ENCODE results near the gene SIN3B.

The SIN3B gene

GRCh38 chr19:16889883-16890460 lies 60.8 kb downstream of the SIN3B start:
- H3K4me1 ChIP-seq (ENCODE audit: insufficient read depth, low read length): peaks cover 6% of the 10 kb centered on the region
- no peak overlapping the region for H2AFZ ChIP-seq (ENCODE audit: low read depth, low read length)
- no peaks in the 10 kb centered on the region for H3K9me3 ChIP-seq (ENCODE audit: low read length)
- no peaks in the 10 kb centered on the region for H3K36me3 ChIP-seq (ENCODE audit: insufficient read depth, low read length)
- no peak overlapping the region for H3K4me3 ChIP-seq (ENCODE audit: low read length)
- no peaks in the 10 kb centered on the region for H3K27me3 ChIP-seq (ENCODE audit: insufficient read depth, low read length)

- H3K36me3 ChIP-seq (ENCODE audit: insufficient read depth, low read length): no peaks in the 10 kb centered on the region
- H3K4me1 ChIP-seq (ENCODE audit: insufficient read depth, low read length): peaks cover 6% of the 10 kb centered on the region
- no peak overlapping the region for H3K4me3 ChIP-seq (ENCODE audit: low read length)
- H3K27me3 ChIP-seq (ENCODE audit: insufficient read depth, low read length): peaks cover 3% of the 10 kb centered on the region
- no peaks in the 10 kb centered on the region for H3K9me3 ChIP-seq (ENCODE audit: low read length)
- H2AFZ ChIP-seq (ENCODE audit: low read depth, low read length): no peak overlapping the region
These were observed 61.4 kb downstream of the SIN3B start for GRCh38 chr19:16890461-16891184.

- H3K4me1 ChIP-seq (ENCODE audit: insufficient read depth, low read length): peaks cover 6% of the 10 kb centered on the region
- no peak overlapping the region for H2AFZ ChIP-seq (ENCODE audit: low read depth, low read length)
- no peaks in the 10 kb centered on the region for H3K36me3 ChIP-seq (ENCODE audit: insufficient read depth, low read length)
- peaks cover 3% of the 10 kb centered on the region for H3K27me3 ChIP-seq (ENCODE audit: insufficient read depth, low read length)
- no peak overlapping the region for H3K4me3 ChIP-seq (ENCODE audit: low read length)
- H3K9me3 ChIP-seq (ENCODE audit: low read length): no peaks in the 10 kb centered on the region
These were observed 62.6 kb downstream of the SIN3B start for GRCh38 chr19:16891696-16892382.

GRCh38 chr19:16892436-16892835 lies 63.2 kb downstream of the SIN3B start:
- Histone ChIP-seq H3K36me3 (ENCODE audit: insufficient read depth, low read length) (no peaks in the 10 kb centered on the region), H3K27me3 (ENCODE audit: insufficient read depth, low read length) (peaks cover 3% of the 10 kb centered on the region), H3K9me3 (ENCODE audit: low read length) (no peaks in the 10 kb centered on the region), H3K4me1 (ENCODE audit: insufficient read depth, low read length) (peaks cover 3% of the 10 kb centered on the region), H3K4me3 (ENCODE audit: low read length) (no peak overlapping the region), H2AFZ (ENCODE audit: low read depth, low read length) (no peak overlapping the region)

- Histone ChIP-seq H3K27me3 (ENCODE audit: insufficient read depth, low read length) (peaks cover 3% of the 10 kb centered on the region), H3K36me3 (ENCODE audit: insufficient read depth, low read length) (no peaks in the 10 kb centered on the region), H3K9me3 (ENCODE audit: low read length) (no peaks in the 10 kb centered on the region), H3K4me3 (ENCODE audit: low read length) (no peak overlapping the region), H2AFZ (ENCODE audit: low read depth, low read length) (no peak overlapping the region), H3K4me1 (ENCODE audit: insufficient read depth, low read length) (no peaks in the 10 kb centered on the region)
These were observed 63.9 kb downstream of the SIN3B start for GRCh38 chr19:16892868-16893685.

GRCh38 chr19:16893686-16893989 lies 64.4 kb downstream of the SIN3B start:
- Histone ChIP-seq H3K4me3 (ENCODE audit: low read length) (no peak overlapping the region), H3K9me3 (ENCODE audit: low read length) (no peaks in the 10 kb centered on the region), H2AFZ (ENCODE audit: low read depth, low read length) (no peak overlapping the region), H3K36me3 (ENCODE audit: insufficient read depth, low read length) (no peaks in the 10 kb centered on the region), H3K4me1 (ENCODE audit: insufficient read depth, low read length) (no peaks in the 10 kb centered on the region), H3K27me3 (ENCODE audit: insufficient read depth, low read length) (peaks cover 3% of the 10 kb centered on the region)

- peaks cover 3% of the 10 kb centered on the region for H3K27me3 ChIP-seq (ENCODE audit: insufficient read depth, low read length)
- no peak overlapping the region for H3K4me3 ChIP-seq (ENCODE audit: low read length)
- no peaks in the 10 kb centered on the region for H3K9me3 ChIP-seq (ENCODE audit: low read length)
- H3K36me3 ChIP-seq (ENCODE audit: insufficient read depth, low read length): no peaks in the 10 kb centered on the region
- no peaks in the 10 kb centered on the region for H3K4me1 ChIP-seq (ENCODE audit: insufficient read depth, low read length)
- no peak overlapping the region for H2AFZ ChIP-seq (ENCODE audit: low read depth, low read length)
These were observed 64.9 kb downstream of the SIN3B start for GRCh38 chr19:16894080-16894479.

- Histone ChIP-seq H3K4me3 (ENCODE audit: low read length) (no peak overlapping the region), H3K9me3 (ENCODE audit: low read length) (no peaks in the 10 kb centered on the region), H3K36me3 (ENCODE audit: insufficient read depth, low read length) (no peaks in the 10 kb centered on the region), H3K4me1 (ENCODE audit: insufficient read depth, low read length) (no peaks in the 10 kb centered on the region), H2AFZ (ENCODE audit: low read depth, low read length) (no peak overlapping the region), H3K27me3 (ENCODE audit: insufficient read depth, low read length) (peaks cover 3% of the 10 kb centered on the region)
These were observed 66.4 kb downstream of the SIN3B start for GRCh38 chr19:16895467-16896145.

GRCh38 chr19:16896146-16897028 lies 67.2 kb downstream of the SIN3B start:
- no peaks in the 10 kb centered on the region for H3K9me3 ChIP-seq (ENCODE audit: low read length)
- peaks cover 4% of the 10 kb centered on the region for H3K4me1 ChIP-seq (ENCODE audit: insufficient read depth, low read length)
- peak overlapping the region; percentile 43 for H3K4me3 ChIP-seq (ENCODE audit: low read length)
- H3K27me3 ChIP-seq (ENCODE audit: insufficient read depth, low read length): peaks cover 3% of the 10 kb centered on the region
- H2AFZ ChIP-seq (ENCODE audit: low read depth, low read length): no peak overlapping the region
- H3K36me3 ChIP-seq (ENCODE audit: insufficient read depth, low read length): no peaks in the 10 kb centered on the region

- peak overlapping the region; percentile 42 for H3K4me3 ChIP-seq (ENCODE audit: low read length)
These were observed 68.0 kb downstream of the SIN3B start for GRCh38 chr19:16897029-16897855.

GRCh38 chr19:16897856-16898161 lies 68.6 kb downstream of the SIN3B start:
- peak overlapping the region; percentile 42 for H3K4me3 ChIP-seq (ENCODE audit: low read length)
- H3K9me3 ChIP-seq (ENCODE audit: low read length): no peaks in the 10 kb centered on the region
- peaks cover 9% of the 10 kb centered on the region for H3K4me1 ChIP-seq (ENCODE audit: insufficient read depth, low read length)
- peaks cover 3% of the 10 kb centered on the region for H3K27me3 ChIP-seq (ENCODE audit: insufficient read depth, low read length)
- peak overlapping the region; percentile 67 for H2AFZ ChIP-seq (ENCODE audit: low read depth, low read length)
- H3K36me3 ChIP-seq (ENCODE audit: insufficient read depth, low read length): no peaks in the 10 kb centered on the region

More at GRCh38 chr19:16897029-16897855, 68.0 kb downstream of the SIN3B start:
- Histone ChIP-seq H2AFZ (ENCODE audit: low read depth, low read length) (peak overlapping the region; percentile 67), H3K9me3 (ENCODE audit: low read length) (no peaks in the 10 kb centered on the region), H3K36me3 (ENCODE audit: insufficient read depth, low read length) (no peaks in the 10 kb centered on the region), H3K4me1 (ENCODE audit: insufficient read depth, low read length) (peaks cover 9% of the 10 kb centered on the region), H3K27me3 (ENCODE audit: insufficient read depth, low read length) (peaks cover 3% of the 10 kb centered on the region)
